Epithelial cell of alveolus of lung (primary cell): ENCODE measurements around the gene GDPD1. TPM values are rescaled to one million over a fixed set of nuclear protein-coding genes. Genes with fewer than 3 reads are reported as not detected.

Experiments
- total RNA-seq: library from RNA; depleted of rRNA; stranded (reverse); fragments of >200 nt; gene quantifications from 2 replicates; pipeline ENCODE4 v1.2.1, GENCODE V29; 2015

The GDPD1 gene
- 0.72 and 1.6 TPM in 2 replicates for total RNA-seq

DNA sequence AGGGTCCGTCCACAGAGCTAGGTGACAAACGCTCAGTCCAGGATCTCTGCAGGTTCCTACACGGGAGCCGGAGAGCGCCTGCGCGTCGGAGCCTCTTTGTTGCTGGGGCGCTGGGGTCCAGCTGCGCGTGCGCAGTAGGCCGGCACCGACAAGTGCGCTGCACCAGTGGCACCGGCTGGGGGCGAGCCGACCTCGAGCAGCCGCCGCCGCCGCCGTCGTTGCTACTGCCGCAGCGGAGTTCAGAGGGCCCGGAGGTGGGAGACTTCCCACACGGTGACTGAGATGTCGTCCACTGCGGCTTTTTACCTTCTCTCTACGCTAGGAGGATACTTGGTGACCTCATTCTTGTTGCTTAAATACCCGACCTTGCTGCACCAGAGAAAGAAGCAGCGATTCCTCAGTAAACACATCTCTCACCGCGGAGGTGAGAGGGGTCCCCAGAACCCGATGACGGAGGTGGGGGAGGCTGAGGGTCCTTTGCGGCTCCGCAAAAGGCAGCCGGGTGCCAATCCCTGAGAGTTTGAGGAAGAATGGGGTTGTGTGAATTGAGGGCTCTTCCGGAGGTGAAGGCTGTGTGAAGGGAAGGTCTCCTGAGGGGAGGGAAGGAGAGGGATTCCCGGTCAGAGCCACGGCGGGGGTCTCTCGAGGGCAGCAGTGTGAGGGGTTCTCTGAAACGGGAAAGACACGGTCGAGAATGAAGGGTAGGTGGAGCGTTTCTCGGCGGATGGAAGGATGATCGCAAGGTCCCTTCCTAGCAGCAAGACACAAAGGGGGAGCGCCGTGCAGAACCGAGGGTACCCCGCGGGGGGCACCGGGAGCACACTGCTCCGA is at the start of gene GDPD1:
Gene GDPD1 (plus strand): TSS at position 184 of the 831 bp plus-strand sequence. CDS start 99 bp downstream, at position 283.

Other genes with a start within 250 kb of the GDPD1 start
- 10.3 and 20.8 TPM in 2 replicates for gene TRIM37, start 113.6 kb upstream of the GDPD1 start, total RNA-seq
- gene SKA2, start 65.3 kb upstream of the GDPD1 start, total RNA-seq = 27.8 and 50.7 TPM in 2 replicates
- gene PRR11, start 64.8 kb upstream of the GDPD1 start, total RNA-seq = 18.5 and 30.5 TPM in 2 replicates
- 17.2 and 22.9 TPM in 2 replicates for gene SMG8, start 10.5 kb upstream of the GDPD1 start, total RNA-seq
- gene YPEL2, start 111.1 kb downstream of the GDPD1 start, total RNA-seq = 2.8 and 4.1 TPM in 2 replicates